ENCODE results near the gene CKAP5.

- TF ChIP-seq CTCF (IDR thresholded peaks at IDR 0.05 in 8 of 11, conservative IDR thresholded peaks at IDR 0.05 in 3 of 11) (no peak), POLR2AphosphoS5 (IDR thresholded peaks at IDR 0.05) (peak in 1 of 3 donors; percentile 47), POLR2A (IDR thresholded peaks at IDR 0.05) (no peak)
Observed at GRCh38 chr11:46705070-46705688, 140.9 kb downstream of the CKAP5 start.
